Naive B cell (primary cell): ENCODE measurements around the gene MRPL2. TPM values are rescaled to one million over a fixed set of nuclear protein-coding genes. Genes with fewer than 3 reads are reported as not detected.
"Not testable (repeated sequence)": the region's sequence is repeated elsewhere in the genome, so short reads cannot be mapped to it uniquely, and the experiment has no call there.

Experiments used
- ATAC-seq, 2 donors: fragments of 150-1000 bp; cut with Tn5 transposase; 2 replicates each; pipeline ENCODE4 v1.10.0; 2021; ENCODE audit warnings: low read depth in 2 of 2, mild to moderate bottlenecking in 2 of 2, moderate library complexity in 2 of 2
- DNase-seq: peaks from one replicate; pipeline ENCODE4 v3.0.0; 2022
- H3K27ac Mint-ChIP-seq, 6 donors: one replicate each; pipeline ENCODE4 v1.8.0; 2020 to 2022; ENCODE audit warnings: mild to moderate bottlenecking in 6 of 6, mixed read lengths in 6 of 6, moderate library complexity in 5 of 6, inconsistent platforms in 2 of 6
- H3K27me3 Mint-ChIP-seq, 3 donors: one replicate each; pipeline ENCODE4 v1.8.0; 2021 to 2022; ENCODE audit warnings: mixed read lengths in 3 of 3, mild to moderate bottlenecking in 1 of 3
- H3K36me3 Mint-ChIP-seq, 2 donors: one replicate each; pipeline ENCODE4 v1.8.0; 2020 to 2022; ENCODE audit warnings: mixed read lengths in 2 of 2, inconsistent platforms in 1 of 2, mild to moderate bottlenecking in 1 of 2
- H3K4me1 Mint-ChIP-seq, 3 donors: one replicate each; pipeline ENCODE4 v1.8.0; 2020 to 2022; ENCODE audit warnings: mixed read lengths in 3 of 3, inconsistent platforms in 1 of 3, mild to moderate bottlenecking in 1 of 3, moderate library complexity in 1 of 3
- H3K4me3 Mint-ChIP-seq, 8 donors: one replicate each; pipeline ENCODE4 v1.8.0; 2020 to 2022; ENCODE audit warnings: mild to moderate bottlenecking in 8 of 8, mixed read lengths in 8 of 8, moderate library complexity in 8 of 8, inconsistent platforms in 2 of 8
- H3K9me3 Mint-ChIP-seq, 7 donors: one replicate each; pipeline ENCODE4 v1.8.0; 2020 to 2022; ENCODE audit warnings: mixed read lengths in 7 of 7, mild to moderate bottlenecking in 5 of 7, inconsistent platforms in 2 of 7, moderate library complexity in 1 of 7
- polyA plus RNA-seq, 6 donors: library from polyadenylated mRNA; unstranded; fragments of 300-500 nt; fragmentation: Illumina TruSeq; gene quantifications; one replicate each; pipeline ENCODE4 v1.2.3, GENCODE V29; 2021; ENCODE audit warnings: low read depth in 6 of 6

MRPL2 gene
- polyA plus RNA-seq, 6 donors from 2014 or later, result 27.2 to 61.1 (median 42.3) TPM

- H3K36me3 Mint-ChIP-seq, result peaks cover 0 to 5% of the 10 kb centered on the region in 2 donors
- H3K4me1 Mint-ChIP-seq, result peaks cover 22 to 62% (median 48%) of the 10 kb centered on the region in 3 donors
Observed at GRCh38 chr6:43054206-43054943, 4.9 kb downstream of the MRPL2 start.

DNA sequence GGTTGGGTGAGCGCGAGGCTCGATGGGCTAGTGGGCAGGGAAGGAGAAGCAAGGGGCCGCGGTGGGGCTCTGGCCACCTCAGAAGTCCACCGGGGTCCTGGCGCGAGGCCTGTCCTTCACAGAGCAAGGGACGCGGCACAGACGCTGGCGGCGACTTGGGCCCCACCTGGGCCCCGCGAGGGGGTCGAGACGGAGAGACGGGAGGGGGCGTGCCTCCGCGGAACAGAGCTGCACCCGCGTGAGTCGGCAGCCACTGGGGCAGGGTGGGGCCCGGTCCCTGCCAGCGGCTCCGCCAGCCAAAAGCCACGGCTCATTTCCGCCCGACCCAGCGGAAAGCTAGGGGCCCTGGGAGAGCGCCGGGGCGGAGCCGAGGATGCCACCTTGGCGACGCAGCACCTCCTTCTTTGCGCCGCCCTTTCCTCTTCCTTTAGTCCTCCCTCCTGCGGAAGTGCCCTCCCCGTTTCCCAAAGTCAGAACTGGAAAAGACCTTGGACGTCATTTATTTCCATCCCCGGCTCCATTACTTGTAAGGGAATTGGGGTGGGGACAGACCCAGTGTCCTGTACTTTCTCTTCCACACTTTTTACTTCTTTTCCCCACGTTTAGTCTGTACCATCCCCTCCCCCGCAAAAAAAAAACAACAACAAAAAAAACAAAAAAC lies 5.6 kb downstream of the MRPL2 start, which contains the start of gene CUL7:
CUL7 (minus strand) TSS at position 307 of the 661 bp plus-strand sequence. CDS start 1,063 bp downstream, outside the sequence.
- peaks cover 0 to 5% of the 10 kb centered on the region in 2 donors for H3K36me3 Mint-ChIP-seq
- ATAC-seq (peak; percentile 98), DNase-seq (peak; percentile 77)
- H3K4me3 Mint-ChIP-seq, result peak within 1 kb of the TSS; percentile 91 to 98 (median 94)
- peaks cover 20 to 55% (median 45%) of the 10 kb centered on the region in 3 donors for H3K4me1 Mint-ChIP-seq
- H3K9me3 Mint-ChIP-seq, result no peaks in the 10 kb centered on the region
- no peaks in the 10 kb centered on the region for H3K27me3 Mint-ChIP-seq
- peak within 1 kb of the TSS; percentile 87 to 98 (median 96) for H3K27ac Mint-ChIP-seq

More at GRCh38 chr6:43054206-43054943, 4.9 kb downstream of the MRPL2 start:
- H3K9me3 Mint-ChIP-seq, result no peaks in the 10 kb centered on the region
- H3K4me3 Mint-ChIP-seq, result peak overlapping the region; percentile 91 to 98 (median 94)
- peak overlapping the region; percentile 87 to 98 (median 96) for H3K27ac Mint-ChIP-seq
- DNase-seq, result no peak
- H3K27me3 Mint-ChIP-seq, result no peaks in the 10 kb centered on the region
- no peak for ATAC-seq

DNA sequence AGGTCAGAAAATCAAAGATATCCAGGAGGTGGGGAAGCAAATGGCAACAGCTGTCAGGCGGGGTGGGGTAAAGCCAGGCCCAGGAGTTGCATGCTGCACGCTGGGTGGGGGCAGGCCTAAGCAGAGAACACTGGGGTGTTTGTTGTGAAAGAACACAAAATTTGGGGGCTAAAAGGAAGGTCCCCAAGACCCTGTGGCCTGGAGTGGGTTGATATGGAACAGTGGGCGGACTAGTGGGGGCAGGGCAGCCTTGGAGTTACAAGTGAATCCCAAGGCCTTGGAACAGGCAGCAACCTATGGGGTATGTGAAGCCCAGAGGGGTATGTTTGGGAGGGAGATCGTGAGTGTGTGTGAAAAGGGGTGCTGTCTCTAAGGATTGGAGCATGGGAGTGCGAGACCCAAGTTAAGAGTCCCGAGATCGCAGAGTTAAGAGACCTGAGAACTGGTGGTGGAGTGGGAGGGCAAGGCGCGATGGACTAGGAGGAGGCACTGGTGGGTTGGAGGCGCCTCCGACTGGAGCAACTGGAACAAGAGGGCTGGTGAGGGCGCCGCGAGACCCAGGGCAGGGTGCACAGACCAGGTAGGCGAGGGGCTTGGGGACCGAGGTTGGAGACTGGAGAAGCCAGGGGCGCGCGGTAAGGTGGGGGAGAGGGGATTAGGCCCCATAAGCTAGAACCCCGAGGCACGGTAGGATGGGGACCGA lies 6.2 kb downstream of the MRPL2 start:
- H3K27me3 Mint-ChIP-seq, result no peaks in the 10 kb centered on the region
- peaks cover 16 to 48% (median 38%) of the 10 kb centered on the region in 3 donors for H3K4me1 Mint-ChIP-seq
- ATAC-seq, result peak; percentile 13 to 17
- H3K27ac Mint-ChIP-seq, result peak overlapping the region; percentile 87 to 98 (median 95)
- peak overlapping the region; percentile 91 to 98 (median 94) for H3K4me3 Mint-ChIP-seq
- peaks cover 0 to 5% of the 10 kb centered on the region in 2 donors for H3K36me3 Mint-ChIP-seq
- DNase-seq, result no peak
- no peaks in the 10 kb centered on the region for H3K9me3 Mint-ChIP-seq

- no peak for ATAC-seq
- no peaks in the 10 kb centered on the region for H3K9me3 Mint-ChIP-seq
Observed at GRCh38 chr6:43052225-43052841, 6.9 kb downstream of the MRPL2 start.

GRCh38 chr6:43050981-43051380 lies 8.3 kb downstream of the MRPL2 start:
- Mint-ChIP-seq H3K9me3 (no peaks in the 10 kb centered on the region), H3K36me3 (peaks cover 0 to 7% of the 10 kb centered on the region in 2 donors), H3K4me3 (peak overlapping the region in 1 of 8 donors; percentile 52)

More at GRCh38 chr6:43052225-43052841, 6.9 kb downstream of the MRPL2 start:
- Mint-ChIP-seq H3K27ac (peak overlapping the region; percentile 55 to 98 (median 91)), H3K27me3 (no peaks in the 10 kb centered on the region), H3K4me3 (peak overlapping the region; percentile 51 to 95 (median 94)), H3K4me1 (peaks cover 16 to 42% (median 36%) of the 10 kb centered on the region in 3 donors), H3K36me3 (peaks cover 0 to 5% of the 10 kb centered on the region in 2 donors)
- DNase-seq, result no peak

GRCh38 chr6:43047998-43048397 lies 11.2 kb downstream of the MRPL2 start:
- H3K27me3 Mint-ChIP-seq, result no peaks in the 10 kb centered on the region
- H3K27ac Mint-ChIP-seq, result no peak overlapping the region
- H3K9me3 Mint-ChIP-seq, result no peaks in the 10 kb centered on the region
- no peak for DNase-seq
- H3K4me3 Mint-ChIP-seq, result no peak overlapping the region
- peaks cover 0 to 11% of the 10 kb centered on the region in 2 donors for H3K36me3 Mint-ChIP-seq
- H3K4me1 Mint-ChIP-seq, result peaks cover 14 to 21% (median 15%) of the 10 kb centered on the region in 3 donors
- no peak for ATAC-seq

More at GRCh38 chr6:43050981-43051380, 8.3 kb downstream of the MRPL2 start:
- ATAC-seq (no peak), DNase-seq (no peak)
- peaks cover 16 to 38% (median 34%) of the 10 kb centered on the region in 3 donors for H3K4me1 Mint-ChIP-seq
- H3K27ac Mint-ChIP-seq, result no peak overlapping the region
- H3K27me3 Mint-ChIP-seq, result no peaks in the 10 kb centered on the region

GRCh38 chr6:43045371-43045930 lies 13.8 kb downstream of the MRPL2 start:
- H3K27ac Mint-ChIP-seq, result peak overlapping the region in 2 of 6 donors; percentile 26 to 39

GRCh38 chr6:43043310-43043709 lies 15.9 kb downstream of the MRPL2 start:
- Mint-ChIP-seq H3K4me3 (peak overlapping the region in 1 of 8 donors; percentile 22), H3K27me3 (no peaks in the 10 kb centered on the region), H3K4me1 (peaks cover 0 to 4% (median 3%) of the 10 kb centered on the region in 3 donors), H3K36me3 (peaks cover 5 to 23% of the 10 kb centered on the region in 2 donors), H3K9me3 (no peaks in the 10 kb centered on the region), H3K27ac (no peak overlapping the region)
- no peak for DNase-seq
- no peak for ATAC-seq

More at GRCh38 chr6:43045371-43045930, 13.8 kb downstream of the MRPL2 start:
- no peaks in the 10 kb centered on the region for H3K9me3 Mint-ChIP-seq
- H3K4me3 Mint-ChIP-seq, result no peak overlapping the region
- peaks cover 2 to 7% (median 3%) of the 10 kb centered on the region in 3 donors for H3K4me1 Mint-ChIP-seq
- DNase-seq (no peak), ATAC-seq (no peak)
- peaks cover 5 to 17% of the 10 kb centered on the region in 2 donors for H3K36me3 Mint-ChIP-seq
- no peaks in the 10 kb centered on the region for H3K27me3 Mint-ChIP-seq

GRCh38 chr6:43041475-43041874 lies 17.8 kb downstream of the MRPL2 start:
- H3K4me3 Mint-ChIP-seq, H3K9me3 Mint-ChIP-seq, H3K27me3 Mint-ChIP-seq, H3K27ac Mint-ChIP-seq, ATAC-seq, DNase-seq, H3K4me1 Mint-ChIP-seq: not testable (repeated sequence)
- H3K36me3 Mint-ChIP-seq, result peaks cover 5 to 30% of the 10 kb centered on the region in 2 donors

GRCh38 chr6:43040542-43041257 lies 18.5 kb downstream of the MRPL2 start:
- no peak for ATAC-seq
- H3K27ac Mint-ChIP-seq, result no peak overlapping the region
- no peaks in the 10 kb centered on the region for H3K9me3 Mint-ChIP-seq
- peaks cover 0 to 4% (median 2%) of the 10 kb centered on the region in 3 donors for H3K4me1 Mint-ChIP-seq
- peaks cover 5 to 24% of the 10 kb centered on the region in 2 donors for H3K36me3 Mint-ChIP-seq
- H3K4me3 Mint-ChIP-seq, result no peak overlapping the region
- DNase-seq, result no peak
- no peaks in the 10 kb centered on the region for H3K27me3 Mint-ChIP-seq

- no peaks in the 10 kb centered on the region for H3K27me3 Mint-ChIP-seq
- ATAC-seq, result no peak
- H3K36me3 Mint-ChIP-seq, result peaks cover 5 to 19% of the 10 kb centered on the region in 2 donors
- no peak overlapping the region for H3K4me3 Mint-ChIP-seq
- peaks cover 0 to 2% (median 0%) of the 10 kb centered on the region in 3 donors for H3K4me1 Mint-ChIP-seq
- H3K9me3 Mint-ChIP-seq, result no peaks in the 10 kb centered on the region
- DNase-seq, result no peak
- peak overlapping the region in 2 of 6 donors; percentile 88 to 94 for H3K27ac Mint-ChIP-seq
Observed at GRCh38 chr6:43038727-43039126, 20.5 kb downstream of the MRPL2 start.

DNA sequence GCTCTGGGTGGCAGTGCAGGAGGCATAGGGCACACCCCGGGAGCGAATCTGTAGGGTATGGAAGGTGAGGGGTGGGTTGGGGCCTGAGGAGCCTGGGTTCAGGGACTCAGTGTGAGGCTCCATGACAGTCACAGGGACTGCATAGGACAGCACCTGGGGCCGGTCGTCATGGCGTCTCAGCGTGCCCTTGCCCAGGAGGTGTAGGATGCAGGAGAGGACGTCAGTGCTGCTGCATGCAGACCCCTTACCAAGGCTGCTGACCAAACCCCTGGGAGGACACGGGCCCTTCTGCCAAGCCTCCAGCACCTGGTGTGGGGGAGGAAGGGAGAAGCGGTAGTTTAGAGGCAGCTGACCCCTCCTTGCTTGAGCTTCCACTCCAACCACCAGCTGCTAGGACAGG lies 21.5 kb downstream of the MRPL2 start:
- no peak for ATAC-seq
- Mint-ChIP-seq H3K36me3 (peaks cover 4 to 19% of the 10 kb centered on the region in 2 donors), H3K4me3 (no peak overlapping the region), H3K4me1 (peaks cover 0 to 2% (median 0%) of the 10 kb centered on the region in 3 donors), H3K27ac (peak overlapping the region in 1 of 6 donors; percentile 75), H3K27me3 (no peaks in the 10 kb centered on the region), H3K9me3 (no peaks in the 10 kb centered on the region)
- no peak for DNase-seq
